WI38 (cell line): Measurements from ENCODE around the gene MAP2K3.

ENCODE experiments used
- H3K4me3 ChIP-seq: 2 replicates; pipeline ENCODE4 v1.5.1; 2011; ENCODE audit warnings: low read depth, mild to moderate bottlenecking, control low read depth, low read length
- TF ChIP-seq, protein P1 (sequence below): IDR thresholded peaks from 2 replicates; pipeline ENCODE4 v1.5.1; 2012; ENCODE audit warnings: low read depth, mild to moderate bottlenecking, control low read depth, low read length

MAP2K3 gene

DNA sequence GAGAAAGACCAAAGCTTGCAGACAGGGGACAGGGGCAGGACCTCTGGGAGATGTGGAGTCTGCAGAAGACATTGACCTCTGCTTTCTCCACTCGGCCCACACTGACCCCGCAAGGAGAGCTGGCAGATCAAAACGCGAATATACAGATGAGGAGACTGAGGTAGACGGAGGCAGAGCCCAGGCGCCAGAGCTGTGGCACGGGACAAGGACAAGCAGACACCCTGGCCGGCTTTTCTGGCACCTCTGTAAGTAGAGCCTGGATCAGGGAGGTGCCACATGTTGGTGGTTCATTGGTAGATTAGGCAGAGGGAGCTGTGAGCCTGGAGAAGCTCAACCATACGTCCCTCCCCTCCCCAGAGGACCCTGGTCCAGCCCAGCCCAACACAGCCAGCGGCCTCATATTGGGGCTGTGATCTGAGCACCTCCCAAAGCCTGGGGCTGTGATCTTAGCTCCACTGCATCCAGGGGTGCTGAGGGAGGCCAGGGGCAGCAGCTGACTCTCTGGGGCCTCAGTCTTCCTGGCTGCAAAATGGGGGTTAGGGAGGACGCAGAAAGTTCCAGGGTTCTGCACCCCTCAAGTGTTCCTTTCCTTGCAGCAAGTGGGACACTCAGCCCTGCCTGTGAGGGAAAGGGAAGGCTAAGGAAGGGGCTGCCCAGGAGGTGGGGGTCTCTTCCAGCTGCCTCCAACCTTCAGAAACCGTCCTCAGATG lies 35.3 kb upstream of the MAP2K3 start:
- H3K4me3 ChIP-seq = no peak overlapping the region
- TF ChIP-seq, protein P1, sequence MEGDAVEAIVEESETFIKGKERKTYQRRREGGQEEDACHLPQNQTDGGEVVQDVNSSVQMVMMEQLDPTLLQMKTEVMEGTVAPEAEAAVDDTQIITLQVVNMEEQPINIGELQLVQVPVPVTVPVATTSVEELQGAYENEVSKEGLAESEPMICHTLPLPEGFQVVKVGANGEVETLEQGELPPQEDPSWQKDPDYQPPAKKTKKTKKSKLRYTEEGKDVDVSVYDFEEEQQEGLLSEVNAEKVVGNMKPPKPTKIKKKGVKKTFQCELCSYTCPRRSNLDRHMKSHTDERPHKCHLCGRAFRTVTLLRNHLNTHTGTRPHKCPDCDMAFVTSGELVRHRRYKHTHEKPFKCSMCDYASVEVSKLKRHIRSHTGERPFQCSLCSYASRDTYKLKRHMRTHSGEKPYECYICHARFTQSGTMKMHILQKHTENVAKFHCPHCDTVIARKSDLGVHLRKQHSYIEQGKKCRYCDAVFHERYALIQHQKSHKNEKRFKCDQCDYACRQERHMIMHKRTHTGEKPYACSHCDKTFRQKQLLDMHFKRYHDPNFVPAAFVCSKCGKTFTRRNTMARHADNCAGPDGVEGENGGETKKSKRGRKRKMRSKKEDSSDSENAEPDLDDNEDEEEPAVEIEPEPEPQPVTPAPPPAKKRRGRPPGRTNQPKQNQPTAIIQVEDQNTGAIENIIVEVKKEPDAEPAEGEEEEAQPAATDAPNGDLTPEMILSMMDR = no peak

DNA sequence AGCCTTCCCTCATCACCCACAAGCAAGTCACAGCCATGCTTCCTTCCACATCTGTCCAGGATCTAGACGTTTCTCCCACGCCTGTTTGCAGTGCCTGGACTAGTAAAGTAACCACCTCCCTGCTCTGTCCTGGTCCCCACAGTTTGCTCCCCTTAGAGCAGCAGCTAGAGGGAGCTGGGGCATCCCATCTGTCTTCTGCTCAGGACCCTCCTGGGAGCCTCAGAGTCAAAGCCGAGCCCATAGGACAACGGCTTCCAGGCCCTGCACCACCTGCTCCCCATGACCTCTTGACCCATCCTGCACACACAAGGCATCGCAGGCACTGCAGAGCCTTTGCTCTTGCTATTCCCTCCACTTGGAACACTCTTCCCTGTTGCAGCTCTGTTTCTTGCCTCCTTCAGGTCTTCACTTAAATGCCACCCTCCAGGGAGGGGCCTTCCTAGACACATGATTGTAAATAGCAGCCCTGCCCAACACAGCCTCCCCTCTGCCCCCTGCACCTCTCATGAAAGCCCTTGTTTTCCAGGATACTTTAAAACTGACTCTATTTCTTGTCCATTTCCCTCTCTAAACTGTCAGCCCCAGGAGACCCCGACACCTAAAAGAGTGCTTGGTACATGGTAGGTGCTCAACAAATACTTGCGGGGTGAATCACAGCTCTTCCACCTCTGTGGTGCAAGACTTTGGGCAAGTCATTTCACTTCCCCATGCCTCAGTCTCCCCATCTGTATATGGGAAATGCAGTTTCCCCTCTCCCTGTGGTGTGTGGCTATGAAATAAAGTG lies 34.4 kb upstream of the MAP2K3 start:
- TF ChIP-seq, protein P1 = no peak
- no peak overlapping the region for H3K4me3 ChIP-seq

DNA sequence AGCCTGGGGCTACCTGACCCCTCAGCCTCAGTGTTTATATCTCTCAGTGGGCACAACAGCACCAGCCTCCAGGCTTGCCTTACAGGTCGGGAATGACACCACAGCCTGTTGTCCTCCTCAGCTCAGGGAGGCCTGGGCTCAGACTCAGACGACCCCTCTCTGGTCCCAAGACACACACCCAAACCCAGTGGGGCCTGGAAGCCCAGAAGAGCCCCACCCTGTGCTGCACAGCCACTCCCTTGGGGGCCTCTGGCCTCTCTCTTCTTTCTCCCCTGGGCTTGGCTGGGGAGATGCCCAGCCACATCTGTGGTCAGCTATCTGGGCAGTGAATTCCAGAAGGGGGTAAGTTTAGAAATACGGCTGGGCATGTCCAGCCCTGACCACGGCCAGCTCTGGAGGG lies 33.7 kb upstream of the MAP2K3 start:
- H3K4me3 ChIP-seq = no peak overlapping the region
- TF ChIP-seq, protein P1 = no peak

DNA sequence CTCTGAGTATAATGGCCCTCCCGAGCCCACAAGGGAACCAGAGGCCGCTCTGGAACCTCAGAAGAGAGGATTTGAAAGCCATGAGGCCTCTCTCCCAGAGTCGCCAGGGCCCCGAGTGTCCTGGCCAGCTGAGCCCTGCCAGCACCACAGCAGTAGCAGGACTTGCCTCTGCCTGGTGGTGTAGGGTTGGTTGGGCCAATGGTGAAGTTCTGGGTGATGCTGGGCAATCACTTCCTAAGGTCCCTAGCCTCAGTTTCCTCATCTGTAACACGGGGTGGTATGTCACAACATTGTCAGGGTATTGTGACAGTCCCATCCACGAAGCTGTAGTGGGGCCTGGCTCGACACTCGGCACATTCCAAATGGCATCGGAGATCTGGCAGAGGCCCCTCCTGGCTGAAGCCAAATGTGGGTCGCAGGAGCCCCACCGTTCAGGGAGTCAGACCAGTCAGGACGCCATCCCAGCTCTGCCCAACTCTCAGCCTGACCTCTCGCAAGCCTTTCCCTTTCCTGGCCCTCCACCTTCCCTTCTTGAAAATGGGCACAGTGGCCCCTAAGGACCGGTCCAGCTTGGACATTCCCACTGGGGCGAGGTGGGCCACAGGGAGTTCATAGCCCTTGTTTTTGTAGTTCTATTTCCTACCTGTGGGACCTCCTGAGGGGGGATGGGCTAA lies 33.0 kb upstream of the MAP2K3 start:
- TF ChIP-seq, protein P1 = no peak

DNA sequence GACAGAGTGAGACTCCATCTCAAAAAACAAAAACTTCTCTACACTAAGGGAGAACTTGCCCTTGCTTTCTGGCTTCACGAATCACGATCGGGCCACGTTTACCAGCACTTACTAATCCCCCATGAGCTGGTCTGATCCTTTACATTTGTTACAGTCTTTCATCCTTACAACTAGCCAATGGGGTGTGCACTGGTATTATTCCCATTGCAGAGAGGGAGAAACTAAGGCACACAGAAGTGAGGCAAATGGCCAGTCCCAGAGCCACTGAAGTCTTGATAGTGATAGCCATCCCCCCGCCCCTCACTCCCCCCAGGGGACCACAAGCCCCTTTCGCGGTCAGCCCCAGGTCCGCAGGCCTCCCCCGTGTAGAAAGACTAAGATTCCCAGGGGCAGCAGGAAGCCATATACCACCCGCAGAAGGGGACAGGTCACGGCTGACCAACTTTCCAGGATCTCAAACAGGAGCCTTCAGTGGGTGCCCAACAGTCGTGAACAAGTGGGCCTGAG lies 32.2 kb upstream of the MAP2K3 start:
- TF ChIP-seq, protein P1 = no peak
- H3K4me3 ChIP-seq = peak overlapping the region; percentile 62

More for the DNA sequence above, 33.0 kb upstream of the MAP2K3 start:
- H3K4me3 ChIP-seq = no peak overlapping the region

DNA sequence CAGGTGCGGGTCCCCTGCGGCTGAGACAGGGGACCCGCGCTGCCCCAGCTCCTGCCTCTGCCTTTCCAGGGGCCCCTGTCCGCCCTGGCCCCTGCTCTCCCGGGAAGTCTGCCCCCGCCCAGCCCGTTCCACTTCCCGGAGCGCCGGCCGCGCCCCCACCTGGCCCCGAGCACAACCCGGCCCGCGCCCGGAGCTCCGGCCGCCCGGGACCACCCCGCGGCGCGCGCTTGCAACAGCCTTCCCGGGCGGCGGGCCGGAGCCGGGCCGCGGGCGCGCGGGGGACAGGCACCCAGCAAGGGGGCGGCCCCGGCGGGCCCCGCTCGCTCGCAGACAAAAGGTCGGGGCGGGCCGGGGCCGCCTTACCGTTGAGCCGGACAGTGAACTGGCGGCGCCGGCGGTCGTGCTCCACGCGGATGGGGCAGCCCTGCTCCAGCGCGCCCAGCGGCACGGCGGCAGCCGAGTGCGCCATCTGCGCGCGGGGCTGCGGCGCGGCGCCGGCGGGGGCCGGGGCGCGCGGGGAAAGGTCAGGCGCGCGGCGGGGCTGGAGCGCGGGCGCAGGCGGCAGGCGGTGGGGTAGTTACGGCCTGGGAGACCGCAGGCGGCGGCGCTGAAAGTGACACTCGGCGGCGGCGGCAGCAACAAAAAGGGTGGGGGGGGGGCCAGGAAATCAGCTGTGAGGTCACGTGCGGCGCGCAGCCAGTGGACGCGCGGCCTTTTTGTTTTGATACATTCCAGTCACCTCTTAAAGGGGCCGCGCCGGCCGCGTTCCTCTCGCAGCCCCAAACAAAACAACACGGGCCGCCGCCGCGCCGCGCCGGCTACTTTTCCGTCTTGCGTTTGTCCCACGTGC lies 31.5 kb upstream of the MAP2K3 start, which contains the start of gene NATD1:
NATD1 (minus strand) TSS at position 615 of the 850 bp plus-strand sequence; CDS start at position 469, 146 bp downstream.
- peak within 1 kb of the TSS; percentile 62 for H3K4me3 ChIP-seq
- TF ChIP-seq, protein P1 = no peak
